GM23248 (cell line): Measurements from ENCODE around the gene ZNF277.

Experiments
- EZH2 ChIP-seq: fragments of 200-600 bp; sonication (generic); IDR thresholded peaks from 2 replicates; pipeline ENCODE4 v1.6.1; 2018; ENCODE audit warnings: antibody characterized with exemption, mild to moderate bottlenecking; ENCODE audit not compliant: insufficient read depth, poor library complexity, severe bottlenecking
- EZH2phosphoT487 ChIP-seq: fragments of 200-600 bp; sonication (generic); IDR thresholded peaks from 2 replicates; pipeline ENCODE4 v1.6.1; 2018; ENCODE audit warnings: antibody characterized with exemption, moderate library complexity, mild to moderate bottlenecking, low read depth; ENCODE audit not compliant: insufficient read depth

- TF ChIP-seq EZH2 = no peak
- TF ChIP-seq EZH2phosphoT487 = no peak
These were observed 9.2 kb upstream of the ZNF277 start for GRCh38 chr7:112197322-112197721.
